Activated CD8-positive, alpha-beta memory T cell treated with anti-CD3 and anti-CD28 coated beads, Interleukin-2, amount 10 ng/mL, durations not matched to agents 7 days and 5 days (primary cell): ENCODE measurements around the gene CASQ1. TPM values are rescaled to one million over a fixed set of nuclear protein-coding genes. Genes with fewer than 3 reads are reported as not detected.

Experiments
- ATAC-seq: fragments of 150-1000 bp; cut with Tn5 transposase; one replicate; pipeline ENCODE4 v1.10.0; 2021; ENCODE audit warnings: moderate library complexity
- CTCF ChIA-PET: fragments of 350-600 bp; sonication (Branson Sonifier 250); formaldehyde crosslinking; loops from one replicate; lab custom pipeline; 2021; ENCODE audit warnings: antibody characterized with exemption; lab: Charles Lee
- DNase-seq: peaks from one replicate; pipeline ENCODE4 v3.0.0-alpha.2; 2020
- H3K27ac Mint-ChIP-seq: one replicate; pipeline ENCODE4 v1.8.0; 2021; ENCODE audit warnings: mild to moderate bottlenecking, mixed read lengths
- H3K27me3 Mint-ChIP-seq: one replicate; pipeline ENCODE4 v1.8.0; 2021; ENCODE audit warnings: mixed read lengths
- H3K36me3 Mint-ChIP-seq: one replicate; pipeline ENCODE4 v1.8.0; 2021; ENCODE audit warnings: mild to moderate bottlenecking, mixed read lengths
- H3K4me1 Mint-ChIP-seq: one replicate; pipeline ENCODE4 v1.8.0; 2021; ENCODE audit warnings: mixed read lengths
- H3K4me3 Mint-ChIP-seq: one replicate; pipeline ENCODE4 v1.8.0; 2021; ENCODE audit warnings: mild to moderate bottlenecking, moderate library complexity, mixed read lengths
- H3K9me3 Mint-ChIP-seq: one replicate; pipeline ENCODE4 v1.8.0; 2022; ENCODE audit warnings: low read depth, mixed read lengths
- total RNA-seq, 2 experiments: library from RNA; stranded (reverse); gene quantifications; one replicate each; pipeline ENCODE4 v1.2.3, GENCODE V29; 2021

CASQ1 gene
- total RNA-seq, 2 experiments from 2014 or later: 0.68 TPM; not detected in 1

- no peaks in the 10 kb centered on the region for H3K27me3 Mint-ChIP-seq
- CTCF ChIA-PET: interaction anchor here (1.0 to 1.7 kb wide), 3 partner anchors 27 to 65 kb away, joined by 3 to 7 read pairs (median 4); no protein-coding TSS in a partner anchor
Measured at GRCh38 chr1:160226623-160227022, 36.2 kb downstream of the CASQ1 start.

GRCh38 chr1:160227034-160227433 lies 36.7 kb downstream of the CASQ1 start:
- no peaks in the 10 kb centered on the region for H3K4me1 Mint-ChIP-seq
- no peak for ATAC-seq
- no peak for DNase-seq
- no peaks in the 10 kb centered on the region for H3K9me3 Mint-ChIP-seq
- peaks cover 37% of the 10 kb centered on the region for H3K36me3 Mint-ChIP-seq
- H3K27ac Mint-ChIP-seq: no peak overlapping the region
- H3K27me3 Mint-ChIP-seq: no peaks in the 10 kb centered on the region
- CTCF ChIA-PET: interaction anchor here (1.0 to 2.4 kb wide), 3 partner anchors 27 to 64 kb away, joined by 3 to 9 read pairs (median 4); no protein-coding TSS in a partner anchor
- H3K4me3 Mint-ChIP-seq: no peak overlapping the region

More at GRCh38 chr1:160226623-160227022, 36.2 kb downstream of the CASQ1 start:
- Mint-ChIP-seq H3K4me3 (no peak overlapping the region), H3K9me3 (no peaks in the 10 kb centered on the region), H3K36me3 (peaks cover 39% of the 10 kb centered on the region), H3K27ac (no peak overlapping the region), H3K4me1 (no peaks in the 10 kb centered on the region)
- ATAC-seq: no peak
- DNase-seq: no peak

DNA sequence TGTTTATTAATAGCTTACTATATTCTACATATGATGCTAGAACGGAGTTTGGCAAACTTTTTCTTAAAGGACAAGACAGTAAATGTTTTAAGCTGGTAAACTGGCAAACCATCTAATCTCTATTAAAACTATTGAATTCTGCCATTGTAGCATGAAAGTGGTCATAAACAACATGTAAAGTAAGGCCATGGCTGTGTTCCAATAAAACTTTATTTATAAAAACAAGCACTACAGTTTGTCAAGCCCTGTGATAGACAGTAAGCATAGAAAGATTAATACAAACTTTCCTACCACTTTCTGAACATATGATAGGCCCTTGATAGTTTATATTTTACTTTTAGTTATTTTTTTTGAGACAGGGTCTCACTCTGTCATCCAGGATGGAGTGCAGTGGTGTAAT lies 37.2 kb downstream of the CASQ1 start:
- no peaks in the 10 kb centered on the region for H3K4me1 Mint-ChIP-seq
- DNase-seq: no peak
- CTCF ChIA-PET: interaction anchor here (1.0 to 2.4 kb wide), 3 partner anchors 24 to 64 kb away, joined by 4 to 9 read pairs (median 8); no protein-coding TSS in a partner anchor
- ATAC-seq: no peak
- H3K9me3 Mint-ChIP-seq: no peaks in the 10 kb centered on the region
- no peak overlapping the region for H3K27ac Mint-ChIP-seq
- no peaks in the 10 kb centered on the region for H3K27me3 Mint-ChIP-seq
- H3K36me3 Mint-ChIP-seq: peaks cover 34% of the 10 kb centered on the region
- no peak overlapping the region for H3K4me3 Mint-ChIP-seq

DNA sequence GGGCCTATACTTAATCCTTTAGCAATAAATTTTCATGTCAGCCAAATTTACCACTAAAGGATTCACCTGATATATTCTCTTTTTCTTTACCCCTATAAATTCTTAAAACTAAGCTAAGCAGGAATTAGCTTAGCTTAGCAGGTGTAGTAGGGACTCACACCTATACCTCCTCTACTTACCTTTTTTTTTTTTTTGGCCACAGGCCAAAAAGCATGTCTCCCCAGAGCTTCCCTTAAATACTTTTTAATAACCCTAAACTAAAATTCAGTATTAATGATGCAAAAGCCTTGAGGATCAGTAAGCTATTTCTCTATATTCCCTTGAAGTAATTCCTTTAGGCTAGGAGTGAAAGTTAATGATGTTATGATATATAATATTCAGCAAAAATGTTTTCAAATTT lies 38.1 kb downstream of the CASQ1 start:
- Mint-ChIP-seq H3K4me1 (no peaks in the 10 kb centered on the region), H3K27me3 (no peaks in the 10 kb centered on the region), H3K36me3 (peaks cover 31% of the 10 kb centered on the region), H3K4me3 (no peak overlapping the region), H3K27ac (no peak overlapping the region), H3K9me3 (no peaks in the 10 kb centered on the region)
- no peak for ATAC-seq
- CTCF ChIA-PET: interaction anchor here (1.4 to 2.4 kb wide), 3 partner anchors 13 to 63 kb away, joined by 3 to 9 read pairs (median 8); no protein-coding TSS in a partner anchor
- no peak for DNase-seq

GRCh38 chr1:160232911-160233310 lies 42.5 kb downstream of the CASQ1 start:
- no peak overlapping the region for H3K27ac Mint-ChIP-seq
- CTCF ChIA-PET: interaction anchor here (1.0 to 1.9 kb wide), 3 partner anchors 39 to 147 kb away, joined by 4 to 8 read pairs (median 4); no protein-coding TSS in a partner anchor
- H3K9me3 Mint-ChIP-seq: no peaks in the 10 kb centered on the region
- DNase-seq (no peak), ATAC-seq (no peak)
- no peak overlapping the region for H3K4me3 Mint-ChIP-seq
- H3K4me1 Mint-ChIP-seq: peaks cover 2% of the 10 kb centered on the region
- peaks cover 33% of the 10 kb centered on the region for H3K36me3 Mint-ChIP-seq
- H3K27me3 Mint-ChIP-seq: no peaks in the 10 kb centered on the region

- H3K4me3 Mint-ChIP-seq: no peak overlapping the region
- H3K9me3 Mint-ChIP-seq: no peaks in the 10 kb centered on the region
- no peaks in the 10 kb centered on the region for H3K27me3 Mint-ChIP-seq
- no peak for ATAC-seq
- CTCF ChIA-PET: interaction anchor here (2.8 to 7.3 kb wide), 2 partner anchors 16 to 46 kb away, joined by 6 to 31 read pairs; partner anchors contain the start of gene CASQ1
- H3K36me3 Mint-ChIP-seq: peaks cover 35% of the 10 kb centered on the region
- H3K27ac Mint-ChIP-seq: peak overlapping the region; percentile 7
- peaks cover 2% of the 10 kb centered on the region for H3K4me1 Mint-ChIP-seq
- no peak for DNase-seq
Measured at GRCh38 chr1:160236806-160237205, 46.4 kb downstream of the CASQ1 start.

DNA sequence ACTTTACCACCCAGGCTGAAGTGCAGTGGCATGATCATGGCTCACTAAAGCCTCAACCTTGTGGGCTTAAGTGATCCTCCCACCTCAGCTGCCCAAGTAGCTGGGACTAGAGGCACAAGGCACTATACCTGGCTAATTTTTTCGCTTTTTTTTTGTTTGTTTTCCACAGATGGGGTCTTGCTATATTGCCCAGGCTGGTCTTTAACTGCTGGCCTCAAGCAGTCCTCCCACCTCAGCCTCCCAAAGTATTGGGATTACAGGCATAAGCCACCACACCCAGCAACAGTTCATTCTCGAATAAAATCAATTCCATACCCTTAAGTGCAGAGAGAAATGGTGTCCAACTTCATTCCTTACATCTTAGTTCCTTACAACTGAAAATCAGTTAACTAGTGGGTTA lies 47.2 kb downstream of the CASQ1 start:
- ATAC-seq: no peak

DNA sequence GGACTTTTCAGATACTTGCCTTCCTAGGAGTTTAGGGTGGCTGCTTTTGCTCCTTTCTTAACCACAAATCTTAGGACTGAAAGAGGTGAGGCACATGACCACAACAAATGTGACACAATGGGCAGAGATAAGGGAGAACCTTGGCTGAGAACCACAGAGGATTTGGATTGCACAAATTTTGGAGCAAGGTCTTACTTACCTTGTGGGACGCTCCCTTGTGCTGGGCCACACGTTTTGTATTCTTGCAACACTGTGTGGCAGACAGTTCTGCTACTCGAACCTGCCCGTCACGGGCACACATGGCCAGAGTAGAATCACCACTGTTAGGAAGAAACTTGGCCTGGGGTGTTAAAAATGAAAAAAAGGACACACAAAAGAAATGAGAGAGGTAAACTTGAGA lies 48.0 kb downstream of the CASQ1 start:
- H3K36me3 Mint-ChIP-seq: peaks cover 38% of the 10 kb centered on the region

More for the DNA sequence above, 47.2 kb downstream of the CASQ1 start:
- CTCF ChIA-PET: interaction anchor here (7.3 kb wide), 1 partner anchor 15 kb away, joined by 31 read pairs; no protein-coding TSS in a partner anchor
- peaks cover 36% of the 10 kb centered on the region for H3K36me3 Mint-ChIP-seq
- peaks cover 2% of the 10 kb centered on the region for H3K4me1 Mint-ChIP-seq
- H3K27ac Mint-ChIP-seq: no peak overlapping the region
- no peaks in the 10 kb centered on the region for H3K9me3 Mint-ChIP-seq
- no peaks in the 10 kb centered on the region for H3K27me3 Mint-ChIP-seq
- H3K4me3 Mint-ChIP-seq: no peak overlapping the region
- DNase-seq: no peak

DNA sequence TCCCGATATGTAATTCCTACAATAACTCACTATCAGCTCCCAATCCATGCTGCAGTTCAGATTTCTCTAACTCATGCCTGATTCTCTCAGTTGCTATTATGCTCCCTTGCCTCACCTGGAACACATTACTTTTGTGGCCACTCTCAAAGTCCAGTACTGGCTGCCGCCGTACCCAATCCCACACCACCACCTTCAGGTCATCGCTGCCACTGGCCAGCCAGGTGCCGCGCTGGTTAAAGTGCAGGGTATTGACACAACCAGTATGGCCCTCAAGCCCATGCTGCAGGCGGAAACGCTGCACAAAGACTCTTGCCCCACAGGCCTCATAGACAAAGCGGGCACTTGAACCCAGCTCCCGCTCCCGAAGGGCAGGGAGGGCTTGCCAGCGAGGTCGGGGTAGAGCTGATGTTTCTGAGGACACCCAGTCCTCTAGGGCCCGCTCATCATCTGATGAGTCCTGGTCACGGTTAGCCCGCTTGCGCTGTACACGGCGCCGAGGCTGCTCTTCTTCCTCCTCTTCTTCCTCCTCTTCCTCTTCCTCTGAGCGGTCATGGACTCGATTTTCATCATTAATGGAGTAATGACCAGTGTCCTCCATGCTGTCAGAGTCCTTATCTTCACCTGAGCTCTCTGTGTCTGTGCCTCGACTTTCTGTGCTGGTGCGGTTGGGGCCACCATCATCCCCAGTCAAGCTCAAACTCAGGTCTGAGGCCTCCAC lies 49.4 kb downstream of the CASQ1 start:
- peaks cover 2% of the 10 kb centered on the region for H3K4me1 Mint-ChIP-seq
- CTCF ChIA-PET: interaction anchor here (1.4 to 7.3 kb wide), 4 partner anchors 11 to 154 kb away, joined by 3 to 31 read pairs (median 6); no protein-coding TSS in a partner anchor
- no peak for ATAC-seq
- no peak overlapping the region for H3K4me3 Mint-ChIP-seq
- no peaks in the 10 kb centered on the region for H3K9me3 Mint-ChIP-seq
- DNase-seq: no peak
- H3K36me3 Mint-ChIP-seq: peaks cover 32% of the 10 kb centered on the region
- H3K27me3 Mint-ChIP-seq: no peaks in the 10 kb centered on the region
- H3K27ac Mint-ChIP-seq: no peak overlapping the region

More for the DNA sequence above, 48.0 kb downstream of the CASQ1 start:
- Mint-ChIP-seq H3K27me3 (no peaks in the 10 kb centered on the region), H3K4me1 (peaks cover 2% of the 10 kb centered on the region), H3K9me3 (no peaks in the 10 kb centered on the region), H3K27ac (no peak overlapping the region), H3K4me3 (no peak overlapping the region)
- ATAC-seq (no peak), DNase-seq (no peak)
- CTCF ChIA-PET: interaction anchor here (1.4 to 7.3 kb wide), 2 partner anchors 14 to 153 kb away, joined by 5 to 31 read pairs; no protein-coding TSS in a partner anchor

GRCh38 chr1:160243767-160244166 lies 53.4 kb downstream of the CASQ1 start:
- no peak for DNase-seq
- Mint-ChIP-seq H3K4me3 (no peak overlapping the region), H3K36me3 (peaks cover 15% of the 10 kb centered on the region), H3K4me1 (no peaks in the 10 kb centered on the region), H3K9me3 (no peaks in the 10 kb centered on the region), H3K27me3 (no peaks in the 10 kb centered on the region), H3K27ac (no peak overlapping the region)
- CTCF ChIA-PET: interaction anchor here (0.8 to 1.5 kb wide), 5 partner anchors 8 to 236 kb away, joined by 3 to 9 read pairs (median 3); no protein-coding TSS in a partner anchor
- no peak for ATAC-seq

- DNase-seq (no peak), ATAC-seq (no peak)
- H3K36me3 Mint-ChIP-seq: peaks cover 15% of the 10 kb centered on the region
- H3K4me1 Mint-ChIP-seq: no peaks in the 10 kb centered on the region
- no peak overlapping the region for H3K4me3 Mint-ChIP-seq
- CTCF ChIA-PET: interaction anchor here (0.5 to 1.5 kb wide), 6 partner anchors 8 to 236 kb away, joined by 3 to 9 read pairs (median 3); no protein-coding TSS in a partner anchor
- H3K9me3 Mint-ChIP-seq: no peaks in the 10 kb centered on the region
- no peaks in the 10 kb centered on the region for H3K27me3 Mint-ChIP-seq
- H3K27ac Mint-ChIP-seq: no peak overlapping the region
Measured at GRCh38 chr1:160244209-160244608, 53.8 kb downstream of the CASQ1 start.

DNA sequence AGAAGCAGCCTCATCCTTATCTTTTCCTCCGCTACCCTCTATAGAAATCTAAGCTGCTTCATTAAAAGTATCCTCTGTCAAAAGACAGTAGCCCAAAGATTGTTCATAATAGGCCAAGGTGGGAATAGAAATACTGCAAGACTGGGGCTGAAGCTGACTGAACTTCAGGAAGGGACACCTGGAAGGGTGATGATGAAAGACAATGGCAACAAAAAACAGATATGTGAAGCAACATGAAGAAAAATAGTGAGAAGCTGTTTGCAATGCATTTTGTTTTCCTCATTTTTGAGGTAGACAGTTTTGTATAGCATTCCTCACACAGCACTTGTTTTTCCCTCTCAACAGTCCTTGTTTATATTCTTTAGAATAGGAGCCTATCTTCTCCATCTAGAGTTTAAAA lies 55.1 kb downstream of the CASQ1 start:
- CTCF ChIA-PET: no interaction called here
- H3K4me1 Mint-ChIP-seq: no peaks in the 10 kb centered on the region
- no peak overlapping the region for H3K27ac Mint-ChIP-seq
- no peaks in the 10 kb centered on the region for H3K9me3 Mint-ChIP-seq
- H3K27me3 Mint-ChIP-seq: no peaks in the 10 kb centered on the region
- no peak for DNase-seq
- H3K36me3 Mint-ChIP-seq: peaks cover 12% of the 10 kb centered on the region
- no peak for ATAC-seq
- no peak overlapping the region for H3K4me3 Mint-ChIP-seq

GRCh38 chr1:160247053-160247452 lies 56.7 kb downstream of the CASQ1 start:
- no peak for DNase-seq
- Mint-ChIP-seq H3K9me3 (no peaks in the 10 kb centered on the region), H3K36me3 (peaks cover 11% of the 10 kb centered on the region), H3K27me3 (no peaks in the 10 kb centered on the region), H3K27ac (no peak overlapping the region), H3K4me1 (peaks cover 3% of the 10 kb centered on the region), H3K4me3 (no peak overlapping the region)
- CTCF ChIA-PET: interaction anchor here (0.5 to 1.4 kb wide), 2 partner anchors 54 to 173 kb away, joined by 3 to 4 read pairs; no protein-coding TSS in a partner anchor
- ATAC-seq: no peak
